HG03342 (cell line): ENCODE results near the gene CCSAP.
A peak's percentile ranks its signal among the peaks of the same experiment; 100 is the strongest.

Source experiments
- ATAC-seq: cut with Tn5 transposase; IDR thresholded peaks from one replicate; pipeline ENCODE4 v1.9.1; 2021; ENCODE audit warnings: mild to moderate bottlenecking, moderate library complexity; ENCODE audit not compliant: unreplicated experiment

Gene CCSAP

DNA sequence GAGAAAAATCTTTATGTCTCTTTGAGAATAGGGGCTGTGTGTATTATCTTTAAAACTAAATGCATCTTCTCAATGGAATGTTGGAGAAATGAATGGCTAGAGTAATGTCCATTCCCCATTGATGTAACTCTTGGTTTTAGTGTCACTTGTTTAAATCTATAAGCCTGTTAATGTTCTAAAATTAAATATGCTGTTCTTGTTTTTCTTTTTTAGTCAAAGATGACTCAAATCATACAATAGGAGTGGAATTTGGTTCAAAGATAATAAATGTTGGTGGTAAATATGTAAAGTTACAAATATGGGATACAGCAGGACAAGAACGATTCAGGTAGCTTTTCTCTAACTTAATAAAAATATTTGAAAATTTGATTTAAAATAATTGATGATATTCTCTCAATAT, 54.3 kb downstream of the CCSAP start:
- ATAC-seq: no peak

GRCh38 chr1:229287267-229287666, 55.6 kb downstream of the CCSAP start:
- ATAC-seq: no peak

GRCh38 chr1:229286099-229286766, 56.6 kb downstream of the CCSAP start:
- no peak for ATAC-seq

DNA sequence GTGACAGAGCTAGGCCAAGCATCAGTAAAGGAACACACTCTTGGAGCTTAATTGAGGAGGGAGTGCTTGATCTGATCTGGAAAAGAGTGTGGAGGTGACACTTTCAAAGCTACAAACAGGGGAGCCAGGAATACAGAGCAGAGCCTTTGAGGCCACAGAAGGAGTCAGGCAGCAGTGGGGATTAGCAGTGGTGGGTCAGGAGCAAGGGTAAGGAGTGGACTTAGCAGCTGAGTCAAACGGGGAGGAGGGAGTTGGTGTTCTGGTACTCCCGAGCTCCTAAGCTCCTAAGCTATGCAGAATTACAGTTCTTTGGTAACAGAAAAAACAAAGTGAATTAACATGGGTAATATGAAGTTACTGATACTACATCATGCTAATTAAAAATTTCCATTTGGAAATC, 57.4 kb downstream of the CCSAP start:
- ATAC-seq: no peak

GRCh38 chr1:229284887-229285286, 58.0 kb downstream of the CCSAP start:
- no peak for ATAC-seq

GRCh38 chr1:229283183-229283611, 59.6 kb downstream of the CCSAP start:
- ATAC-seq: no peak

- no peak for ATAC-seq
Observed at GRCh38 chr1:229282295-229282823, 60.5 kb downstream of the CCSAP start.

DNA sequence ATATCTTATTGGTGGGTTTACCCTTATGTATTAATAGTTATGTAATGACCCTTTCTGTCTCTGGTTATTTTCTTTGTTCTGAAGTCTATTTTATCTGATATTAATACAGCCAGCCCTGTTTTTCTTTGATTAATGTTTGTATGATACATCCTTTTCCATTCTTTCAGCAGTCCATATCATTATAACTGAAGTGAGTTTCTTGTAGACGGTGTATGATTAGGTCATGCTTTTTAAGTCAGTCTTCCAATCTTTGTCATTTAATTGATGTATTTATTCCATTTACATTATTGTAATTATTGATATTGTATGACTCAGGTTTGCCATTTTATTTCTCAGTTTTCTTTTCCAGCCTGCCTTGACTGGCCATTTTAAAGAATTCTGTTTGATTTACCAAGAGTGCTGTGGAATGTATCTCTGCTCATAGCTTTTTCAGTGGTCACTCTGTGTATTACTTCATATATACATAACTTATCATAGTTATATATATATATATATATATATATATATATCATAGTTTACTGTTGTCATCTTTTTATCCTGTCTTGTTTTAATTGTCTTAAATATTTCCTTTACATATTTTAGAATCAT, 61.4 kb downstream of the CCSAP start:
- no peak for ATAC-seq

GRCh38 chr1:229280921-229281320, 61.9 kb downstream of the CCSAP start:
- no peak for ATAC-seq

DNA sequence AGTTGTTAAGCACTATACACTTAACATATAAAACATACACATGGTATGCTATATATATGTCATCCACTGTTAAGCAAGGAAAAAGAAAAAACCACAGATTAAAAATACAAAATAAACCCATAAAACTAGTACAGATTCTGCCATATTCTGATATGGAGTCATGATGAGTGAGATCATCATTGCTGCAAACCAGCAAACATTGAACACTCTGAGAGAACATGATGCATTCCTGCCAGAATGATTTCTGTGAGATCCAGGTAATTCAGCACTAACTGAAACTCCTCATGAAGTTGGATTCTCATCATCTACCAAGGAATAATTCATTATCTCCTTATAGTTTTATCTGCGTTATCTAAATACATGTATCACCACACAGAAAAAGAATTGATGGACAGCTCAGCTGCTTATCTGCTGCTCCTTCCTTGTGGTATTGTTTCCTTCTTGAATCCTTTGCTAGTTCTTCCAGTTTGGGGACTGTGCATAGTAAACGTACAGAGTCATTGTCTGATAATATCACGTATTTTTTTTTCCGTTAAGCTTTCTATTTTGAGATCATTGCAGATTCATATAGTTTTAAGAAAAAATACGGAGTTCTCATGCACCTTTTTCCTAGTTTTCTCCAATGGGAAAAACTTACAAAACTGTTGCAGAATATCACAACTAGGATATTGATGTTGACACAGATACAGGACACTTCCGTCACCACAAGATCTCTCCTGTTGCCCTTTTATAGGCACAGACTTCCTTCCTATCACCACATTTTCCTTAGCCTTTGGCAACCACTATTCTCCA, 62.6 kb downstream of the CCSAP start:
- no peak for ATAC-seq

GRCh38 chr1:229279242-229279641, 63.6 kb downstream of the CCSAP start:
- ATAC-seq: no peak

DNA sequence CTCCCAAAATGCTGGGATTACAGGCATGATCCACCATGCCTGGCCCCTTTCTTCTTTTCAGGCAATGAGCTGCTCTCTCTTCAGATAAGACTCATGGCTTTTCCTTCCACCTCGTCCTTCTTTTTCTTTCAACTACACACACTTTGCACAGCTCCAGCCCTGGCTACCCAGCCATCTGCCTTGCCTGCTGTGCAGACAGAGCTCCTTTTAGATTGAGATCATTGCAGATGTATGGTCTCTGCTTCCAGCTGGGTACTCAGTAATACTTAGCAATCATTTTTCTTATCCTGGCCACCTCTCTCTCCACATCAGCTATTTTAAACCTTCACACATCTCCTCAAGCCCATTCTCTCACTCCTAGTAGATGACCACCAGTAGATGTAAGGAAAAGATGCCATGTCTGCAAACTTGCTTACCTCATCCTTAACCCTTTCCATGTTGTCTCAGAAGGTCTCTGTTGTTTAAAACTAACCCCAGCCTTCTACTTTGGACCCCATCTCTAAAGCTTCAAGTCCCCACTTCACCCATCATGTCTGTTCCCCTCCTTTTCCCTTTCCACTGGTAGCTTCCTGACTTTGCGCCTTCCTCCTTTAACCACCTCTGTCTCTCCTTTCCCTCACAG, 64.6 kb downstream of the CCSAP start:
- ATAC-seq: no peak

GRCh38 chr1:229275005-229275404, 67.8 kb downstream of the CCSAP start:
- ATAC-seq: no peak

GRCh38 chr1:229273507-229274232, 69.2 kb downstream of the CCSAP start:
- no peak for ATAC-seq

DNA sequence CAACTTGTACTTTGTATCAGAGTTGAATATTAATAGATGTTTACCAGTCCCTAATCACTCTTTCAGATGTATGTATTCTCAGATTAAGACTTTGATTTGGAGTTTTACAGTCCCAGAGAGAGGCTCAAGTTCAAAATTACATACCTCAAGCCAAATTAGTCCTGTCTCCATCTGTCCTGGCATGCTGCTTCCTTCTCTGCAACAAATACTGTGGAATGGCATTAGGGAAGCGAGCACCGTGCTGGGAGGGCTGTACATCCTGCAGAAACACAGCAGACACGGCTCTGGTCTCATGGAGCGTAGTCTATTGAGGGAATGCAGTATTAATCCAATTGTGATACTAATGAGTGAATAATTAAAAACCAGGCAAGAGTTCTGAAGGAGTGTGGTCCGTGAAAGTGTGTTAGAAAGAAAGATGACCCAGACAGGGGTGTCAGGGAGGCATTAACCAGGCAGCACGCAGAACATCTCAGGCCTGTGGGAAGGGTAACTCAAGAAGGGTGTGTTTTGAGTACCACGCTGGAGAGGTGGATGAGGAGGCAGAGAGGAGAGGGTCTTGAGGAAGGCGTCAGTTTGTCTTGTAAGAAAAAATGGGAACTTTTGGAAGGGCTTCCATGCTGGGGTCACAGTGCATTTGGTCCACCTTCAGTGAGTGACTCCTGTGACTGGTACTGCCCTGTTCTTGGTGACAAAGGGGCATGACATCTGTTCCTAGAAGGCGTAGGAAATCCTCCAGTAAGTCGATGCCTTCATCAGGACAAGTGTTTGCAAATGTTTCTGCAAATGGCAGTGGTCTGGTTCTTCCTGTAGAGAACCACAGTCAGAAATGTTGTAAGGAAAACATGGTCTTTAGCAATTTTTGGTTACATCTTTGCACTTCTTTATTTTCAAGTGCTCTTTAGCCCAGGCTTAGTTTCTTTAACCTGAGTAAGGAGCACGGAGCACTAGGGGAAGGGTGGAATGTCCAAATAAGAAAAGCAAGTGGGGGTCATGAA, 70.4 kb downstream of the CCSAP start:
- ATAC-seq: no peak

DNA sequence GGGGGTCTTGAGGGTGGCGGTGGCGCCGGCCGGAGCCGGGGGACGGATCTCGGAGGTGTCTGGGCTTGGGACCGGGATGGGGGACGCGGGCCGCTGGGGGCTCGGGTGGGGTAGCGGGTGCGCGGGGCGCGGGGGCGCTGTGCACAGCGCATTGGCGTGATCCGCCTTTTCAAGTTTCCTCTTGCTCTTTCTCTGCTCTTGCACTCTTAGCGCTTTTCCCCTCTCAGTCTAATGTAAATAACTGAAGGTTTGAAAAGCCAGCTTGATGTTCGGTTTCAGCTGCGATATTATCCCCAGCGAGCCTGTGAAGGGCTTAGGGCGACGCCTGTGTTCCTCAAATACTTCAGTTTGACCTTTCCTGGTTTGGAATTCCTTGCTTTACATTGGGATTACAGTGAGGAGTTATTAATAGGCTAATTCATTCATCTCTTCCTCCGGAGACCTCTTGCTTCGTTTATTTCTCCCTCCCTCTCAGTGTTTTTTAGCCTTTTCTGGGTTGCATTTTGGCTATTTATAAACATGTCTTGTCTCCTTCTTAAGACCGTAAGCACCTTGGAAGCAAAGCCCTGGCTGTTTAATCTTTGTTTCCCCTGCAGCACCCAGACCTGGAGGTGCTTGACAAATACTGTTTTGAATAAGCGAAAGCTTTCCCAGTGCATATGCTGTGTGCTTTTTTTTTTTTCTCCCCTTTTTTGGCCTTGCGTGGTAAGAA, 71.2 kb downstream of the CCSAP start:
- ATAC-seq: peak; percentile 44
